Upper lobe of left lung (tissue), 6 donors: Measurements from ENCODE around the gene TRIM29. TPM values are rescaled to one million over a fixed set of nuclear protein-coding genes. Genes with fewer than 3 reads are reported as not detected.
A peak's percentile ranks its signal among the peaks of the same experiment; 100 is the strongest.

Source experiments
- ATAC-seq, 2 donors: fragments of 200-7000 bp; cut with Tn5 transposase; one replicate each; pipeline ENCODE4 v1.9.1; 2022; ENCODE audit warnings: mild to moderate bottlenecking in 2 of 2, moderate library complexity in 2 of 2; ENCODE audit not compliant: low FRiP score in 2 of 2
- DNase-seq, 2 donors: peaks; one replicate each; pipeline ENCODE4 v3.0.0-alpha.2; 2019 to 2020
- H3K27ac ChIP-seq, 4 donors: fragments of 200-600 bp; sonication (generic); one replicate each; pipeline ENCODE4 v1.5.1; 2016 to 2019
- H3K27me3 ChIP-seq, 4 donors: fragments of 200-600 bp; sonication (generic); one replicate each; pipeline ENCODE4 v1.5.1; 2017 to 2019
- H3K36me3 ChIP-seq, 4 donors: fragments of 200-600 bp; sonication (generic); one replicate each; pipeline ENCODE4 v1.5.1; 2016 to 2019
- H3K4me1 ChIP-seq, 4 donors: fragments of 200-600 bp; sonication (generic); one replicate each; pipeline ENCODE4 v1.5.1; 2018 to 2019
- H3K4me3 ChIP-seq, 4 donors: fragments of 200-600 bp; sonication (generic); one replicate each; pipeline ENCODE4 v1.5.1; 2017 to 2019; ENCODE audit warnings: mild to moderate bottlenecking in 2 of 4, moderate library complexity in 1 of 4
- H3K9me3 ChIP-seq, 4 donors: fragments of 200-600 bp; sonication (generic); one replicate each; pipeline ENCODE4 v1.5.1; 2018 to 2019
- EP300 ChIP-seq, 4 donors: sonication (generic); formaldehyde crosslinking; IDR thresholded peaks; one replicate each; pipeline ENCODE4 v1.5.1; 2017; ENCODE audit warnings: antibody characterized with exemption in 4 of 4, control low read depth in 2 of 4
- POLR2A ChIP-seq, 4 donors: fragments of 450-650 bp; IDR thresholded peaks; one replicate each; pipeline ENCODE4 v1.5.1; 2016 to 2017; ENCODE audit warnings: antibody characterized with exemption in 4 of 4, mild to moderate bottlenecking in 2 of 4
- POLR2AphosphoS5 ChIP-seq, 2 donors: sonication (generic); formaldehyde crosslinking; IDR thresholded peaks; one replicate each; pipeline ENCODE4 v1.5.1; 2017; ENCODE audit warnings: antibody characterized with exemption in 2 of 2
- WGBS, 2 donors: methylation state at CpG; one replicate each; pipeline ENCODE4 v1.1.5; 2017 to 2018; 5-methylcytosine and 5-hydroxymethylcytosine counted together
- total RNA-seq, 6 donors: library from RNA; depleted of rRNA in 4 of 6; stranded (reverse); fragments of >200 nt in 4 of 6; gene quantifications; one replicate each; pipeline versions ENCODE4 v1.1.0 to v1.2.1, GENCODE V29; 2016 to 2021
- TF ChIP-seq, protein P1 (sequence below), 6 experiments: fragments of 450-650 bp in 4 of 6; fragments of 200-600 bp in 2 of 6; sonication (generic) in 2 of 6; IDR thresholded peaks; one replicate each; pipeline ENCODE4 v1.5.1; 2016 to 2019; ENCODE audit warnings: antibody characterized with exemption in 6 of 6
- donor health status: DM: no; HTN: no; CAD: no; lungs with moderate emphysema.
- donor health status: DM: no; HTN: yes; CAD: no; lungs with severe emphysema.

Gene TRIM29
- total RNA-seq, 6 donors from 2014 or later, result 2.3 to 36.7 (median 8.4) TPM

DNA sequence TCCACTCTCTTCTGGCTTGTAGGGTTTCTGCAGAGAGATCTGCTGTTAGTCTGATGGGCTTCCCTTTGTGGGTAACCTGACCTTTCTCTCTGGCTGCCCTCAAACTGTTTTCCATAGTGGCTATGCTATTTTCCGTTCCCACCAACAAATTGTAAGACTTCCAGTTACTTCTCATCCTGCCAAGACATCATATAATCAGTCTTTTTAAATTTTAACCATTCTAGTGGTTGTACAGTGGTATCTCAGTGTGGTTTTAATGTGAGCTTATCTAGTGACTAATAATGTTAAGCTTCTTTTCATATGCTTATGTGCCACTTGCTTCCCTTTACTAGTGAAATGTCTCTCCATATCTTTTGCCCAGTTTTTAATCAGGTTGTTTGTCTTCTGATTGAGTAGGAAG lies 13.6 kb upstream of the TRIM29 start:
- Histone ChIP-seq H3K36me3 (no peaks in the 10 kb centered on the region), H3K4me3 (no peak overlapping the region), H3K9me3 (no peaks in the 10 kb centered on the region), H3K4me1 (no peaks in the 10 kb centered on the region), H3K27me3 (no peaks in the 10 kb centered on the region), H3K27ac (no peak overlapping the region)
- ATAC-seq (no peak), DNase-seq (no peak)
- TF ChIP-seq POLR2A (IDR thresholded peaks at IDR 0.05) (no peak), EP300 (IDR thresholded peaks at IDR 0.05) (no peak), POLR2AphosphoS5 (IDR thresholded peaks at IDR 0.05) (no peak)
- TF ChIP-seq, protein P1, sequence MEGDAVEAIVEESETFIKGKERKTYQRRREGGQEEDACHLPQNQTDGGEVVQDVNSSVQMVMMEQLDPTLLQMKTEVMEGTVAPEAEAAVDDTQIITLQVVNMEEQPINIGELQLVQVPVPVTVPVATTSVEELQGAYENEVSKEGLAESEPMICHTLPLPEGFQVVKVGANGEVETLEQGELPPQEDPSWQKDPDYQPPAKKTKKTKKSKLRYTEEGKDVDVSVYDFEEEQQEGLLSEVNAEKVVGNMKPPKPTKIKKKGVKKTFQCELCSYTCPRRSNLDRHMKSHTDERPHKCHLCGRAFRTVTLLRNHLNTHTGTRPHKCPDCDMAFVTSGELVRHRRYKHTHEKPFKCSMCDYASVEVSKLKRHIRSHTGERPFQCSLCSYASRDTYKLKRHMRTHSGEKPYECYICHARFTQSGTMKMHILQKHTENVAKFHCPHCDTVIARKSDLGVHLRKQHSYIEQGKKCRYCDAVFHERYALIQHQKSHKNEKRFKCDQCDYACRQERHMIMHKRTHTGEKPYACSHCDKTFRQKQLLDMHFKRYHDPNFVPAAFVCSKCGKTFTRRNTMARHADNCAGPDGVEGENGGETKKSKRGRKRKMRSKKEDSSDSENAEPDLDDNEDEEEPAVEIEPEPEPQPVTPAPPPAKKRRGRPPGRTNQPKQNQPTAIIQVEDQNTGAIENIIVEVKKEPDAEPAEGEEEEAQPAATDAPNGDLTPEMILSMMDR (IDR thresholded peaks at IDR 0.05), result no peak
- 74 to 81% methylated on average over 1 of the region's 1 CpG for WGBS, 2 donors

DNA sequence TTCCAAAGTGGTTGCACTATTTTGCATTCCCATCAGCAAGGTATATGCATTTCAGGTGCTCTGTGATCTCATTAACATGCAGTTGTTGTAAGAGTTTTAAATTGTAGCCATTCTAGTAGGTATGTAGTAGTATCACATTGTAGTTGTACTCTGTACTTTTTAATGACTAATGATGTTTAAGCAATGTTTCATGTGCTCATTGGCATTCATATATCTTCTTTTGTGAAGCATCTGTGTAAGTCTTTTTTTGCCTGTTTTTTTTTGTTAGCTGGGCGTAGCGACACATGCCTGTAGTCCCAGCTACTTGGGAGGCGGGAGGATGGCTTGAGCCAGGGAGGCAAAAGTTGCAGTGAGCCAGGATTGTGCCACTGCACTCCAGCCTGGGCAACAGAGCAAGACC lies 11.3 kb upstream of the TRIM29 start:
- DNase-seq, result no peak
- WGBS, 2 donors, result 89 to 90% methylated on average over 3 of the region's 3 CpGs

DNA sequence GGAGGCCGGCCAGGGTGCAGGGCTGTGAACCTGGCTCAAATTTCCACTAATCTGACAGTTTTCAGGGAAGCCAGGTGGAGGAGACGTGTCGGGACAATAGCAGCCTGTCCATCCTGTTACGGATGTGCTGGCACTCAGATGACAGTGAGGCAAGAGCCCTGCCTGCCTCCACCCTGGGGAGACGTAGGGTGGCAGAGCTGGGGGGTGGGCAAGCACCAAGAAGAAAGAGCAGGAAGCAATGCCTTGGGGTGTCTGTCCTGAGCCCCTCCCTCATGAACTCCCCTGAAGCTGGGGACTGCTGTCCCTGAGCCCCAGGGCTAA lies 10.0 kb upstream of the TRIM29 start:
- 42 to 43% methylated on average over 5 of the region's 5 CpGs for WGBS, 2 donors
- no peaks in the 10 kb centered on the region for H3K4me1 ChIP-seq
- H3K36me3 ChIP-seq, result no peaks in the 10 kb centered on the region
- no peaks in the 10 kb centered on the region for H3K27me3 ChIP-seq
- no peak for ATAC-seq
- no peak overlapping the region for H3K27ac ChIP-seq
- TF ChIP-seq EP300 (IDR thresholded peaks at IDR 0.05), result no peak
- no peak for TF ChIP-seq POLR2AphosphoS5 (IDR thresholded peaks at IDR 0.05)
- TF ChIP-seq, protein P1 (IDR thresholded peaks at IDR 0.05), result no peak
- TF ChIP-seq POLR2A (IDR thresholded peaks at IDR 0.05), result no peak
- no peak for DNase-seq
- H3K4me3 ChIP-seq, result no peak overlapping the region
- H3K9me3 ChIP-seq, result no peaks in the 10 kb centered on the region

More for the DNA sequence above, 11.3 kb upstream of the TRIM29 start:
- Histone ChIP-seq H3K27me3 (no peaks in the 10 kb centered on the region), H3K27ac (no peak overlapping the region), H3K4me3 (no peak overlapping the region), H3K36me3 (no peaks in the 10 kb centered on the region), H3K9me3 (no peaks in the 10 kb centered on the region), H3K4me1 (no peaks in the 10 kb centered on the region)
- no peak for ATAC-seq
- TF ChIP-seq POLR2AphosphoS5 (IDR thresholded peaks at IDR 0.05), result no peak
- TF ChIP-seq, protein P1 (IDR thresholded peaks at IDR 0.05), result no peak
- no peak for TF ChIP-seq POLR2A (IDR thresholded peaks at IDR 0.05)
- TF ChIP-seq EP300 (IDR thresholded peaks at IDR 0.05), result no peak

DNA sequence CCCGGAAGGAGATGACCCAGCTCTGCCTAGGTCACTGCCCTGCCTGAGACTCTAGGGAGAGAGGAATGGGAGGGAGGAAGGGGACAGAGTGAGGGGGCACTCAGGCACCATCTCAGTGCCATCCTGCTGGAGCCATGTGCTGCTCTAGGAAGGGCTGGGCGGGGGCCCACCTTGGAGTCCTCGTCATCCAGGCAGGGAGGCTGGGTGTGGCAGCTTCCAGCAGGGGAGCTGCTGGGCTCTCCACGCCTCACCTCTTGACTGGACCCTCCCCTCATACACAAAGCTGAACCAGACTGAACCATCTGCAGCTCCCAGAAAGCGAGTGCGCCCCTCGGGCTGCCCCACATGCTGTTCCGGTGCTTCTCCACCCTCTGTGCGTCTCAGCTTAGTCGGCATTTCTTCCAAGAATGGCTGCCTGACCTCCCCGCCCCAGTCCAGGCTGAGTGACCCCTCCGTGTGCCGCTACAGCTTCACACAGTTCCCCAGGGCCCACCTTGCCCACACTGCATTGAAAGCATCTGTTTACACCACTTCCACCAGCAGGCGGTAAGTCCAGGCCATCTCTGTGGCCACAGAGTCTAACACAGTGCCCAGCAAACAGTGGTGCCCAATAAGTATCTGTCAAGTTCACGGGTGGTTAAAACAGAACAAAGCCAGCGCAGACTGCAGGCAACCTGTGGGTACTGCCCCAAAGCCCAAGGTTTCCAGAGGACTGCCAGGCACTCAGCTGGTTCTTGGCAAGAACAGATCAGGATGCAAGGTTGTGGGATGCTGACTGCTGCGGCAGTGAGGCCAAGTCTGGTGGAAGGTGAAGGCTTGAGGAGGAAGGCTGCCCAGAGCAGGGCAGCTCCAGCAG lies 9.4 kb upstream of the TRIM29 start:
- H3K9me3 ChIP-seq, result no peaks in the 10 kb centered on the region
- peak; percentile 24 to 32 for ATAC-seq
- H3K4me3 ChIP-seq, result no peak overlapping the region
- TF ChIP-seq POLR2A (IDR thresholded peaks at IDR 0.05) (no peak), EP300 (IDR thresholded peaks at IDR 0.05) (no peak), POLR2AphosphoS5 (IDR thresholded peaks at IDR 0.05) (no peak)
- TF ChIP-seq, protein P1 (IDR thresholded peaks at IDR 0.05), result no peak
- H3K4me1 ChIP-seq, result no peaks in the 10 kb centered on the region
- H3K27ac ChIP-seq, result no peak overlapping the region
- no peaks in the 10 kb centered on the region for H3K27me3 ChIP-seq
- H3K36me3 ChIP-seq, result no peaks in the 10 kb centered on the region
- DNase-seq, result no peak
- WGBS, 2 donors, result 72 to 77% methylated on average over 15 to 17 of the region's 17 CpGs
